KMS-11 (cell line): Measurements from ENCODE around the gene KIAA2012.

Source experiments
- H2AFZ ChIP-seq: fragments of 200-600 bp; sonication (generic); 2 replicates; pipeline ENCODE4 v1.6.1; 2016; ENCODE audit warnings: antibody characterized with exemption, mixed run types, low read depth
- H3K27ac ChIP-seq: fragments of 200-600 bp; sonication (generic); 2 replicates; pipeline ENCODE4 v1.6.1; 2016; ENCODE audit warnings: mild to moderate bottlenecking, mixed run types
- H3K27me3 ChIP-seq: fragments of 200-600 bp; sonication (generic); 2 replicates; pipeline ENCODE4 v1.6.1; 2017; ENCODE audit warnings: mild to moderate bottlenecking, low read depth, mixed run types, moderate library complexity; ENCODE audit not compliant: insufficient read depth
- H3K36me3 ChIP-seq: fragments of 200-600 bp; sonication (generic); 2 replicates; pipeline ENCODE4 v1.6.1; 2017; ENCODE audit warnings: mild to moderate bottlenecking, mixed run types; ENCODE audit not compliant: insufficient read depth
- H3K4me1 ChIP-seq: fragments of 200-600 bp; sonication (generic); 2 replicates; pipeline ENCODE4 v1.6.1; 2016; ENCODE audit warnings: mild to moderate bottlenecking, low read depth, mixed run types; ENCODE audit not compliant: poor library complexity, severe bottlenecking
- H3K4me2 ChIP-seq: fragments of 200-600 bp; sonication (generic); 2 replicates; pipeline ENCODE4 v1.7.0; 2016; ENCODE audit warnings: mild to moderate bottlenecking, mixed run types
- H3K4me3 ChIP-seq: fragments of 200-600 bp; sonication (generic); IDR thresholded peaks from 2 replicates; pipeline ENCODE4 v1.6.1; 2017; ENCODE audit warnings: low read depth, low read length, mixed read lengths; ENCODE audit not compliant: insufficient read depth
- H3K79me2 ChIP-seq: fragments of 200-600 bp; sonication (generic); 2 replicates; pipeline ENCODE4 v1.6.1; 2016; ENCODE audit warnings: low read depth, mixed run types; ENCODE audit not compliant: insufficient read depth
- H3K9ac ChIP-seq: fragments of 200-600 bp; sonication (generic); 2 replicates; pipeline ENCODE4 v1.6.1; 2016; ENCODE audit warnings: mild to moderate bottlenecking, mixed run types
- H4K20me1 ChIP-seq: fragments of 200-600 bp; sonication (generic); 2 replicates; pipeline ENCODE4 v1.6.1; 2016; ENCODE audit warnings: mild to moderate bottlenecking, mixed run types; ENCODE audit not compliant: insufficient read depth
- TF ChIP-seq, protein P1 (sequence below): fragments of 200-600 bp; sonication (generic); conservative IDR thresholded peaks from 2 replicates; pipeline ENCODE4 v1.6.1; 2017; ENCODE audit warnings: low read depth, mild to moderate bottlenecking, antibody characterized with exemption, low read length, moderate library complexity, mixed read lengths

KIAA2012 gene

DNA sequence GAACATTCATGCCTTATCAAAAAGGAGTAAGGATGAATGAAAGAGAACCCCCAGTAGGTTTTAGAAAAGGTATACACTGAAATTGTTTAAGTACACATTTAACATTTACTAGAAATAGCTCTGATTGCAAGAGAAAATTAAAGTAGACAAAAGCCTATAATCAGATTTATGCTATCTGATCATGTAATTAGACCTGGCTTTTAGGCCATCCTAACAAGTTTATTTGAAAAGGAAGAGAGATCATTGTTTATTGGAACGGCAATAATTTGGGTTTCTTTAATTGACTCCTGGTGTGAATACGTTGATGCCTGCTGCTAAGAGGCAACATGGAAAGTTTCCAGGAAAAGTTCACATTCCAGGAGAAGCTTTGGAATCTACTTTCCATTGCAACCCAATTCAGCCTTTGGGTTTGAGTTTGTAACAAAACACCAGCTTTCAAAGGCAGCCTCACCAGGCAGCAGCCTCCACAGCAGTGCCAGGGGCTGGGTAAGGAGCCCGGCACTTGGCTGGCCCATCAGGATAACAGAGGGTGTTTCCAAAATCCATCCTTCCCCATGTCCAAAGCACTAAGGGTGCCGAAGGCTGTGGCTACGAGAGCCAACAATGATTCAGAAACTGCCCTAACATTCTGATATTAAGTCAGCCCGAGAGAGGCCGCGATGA lies 21.4 kb upstream of the KIAA2012 start:
- H3K9ac ChIP-seq = no peak overlapping the region
- no peaks in the 10 kb centered on the region for H3K79me2 ChIP-seq
- H3K36me3 ChIP-seq = no peaks in the 10 kb centered on the region
- H3K4me3 ChIP-seq = no peak overlapping the region
- TF ChIP-seq, protein P1, sequence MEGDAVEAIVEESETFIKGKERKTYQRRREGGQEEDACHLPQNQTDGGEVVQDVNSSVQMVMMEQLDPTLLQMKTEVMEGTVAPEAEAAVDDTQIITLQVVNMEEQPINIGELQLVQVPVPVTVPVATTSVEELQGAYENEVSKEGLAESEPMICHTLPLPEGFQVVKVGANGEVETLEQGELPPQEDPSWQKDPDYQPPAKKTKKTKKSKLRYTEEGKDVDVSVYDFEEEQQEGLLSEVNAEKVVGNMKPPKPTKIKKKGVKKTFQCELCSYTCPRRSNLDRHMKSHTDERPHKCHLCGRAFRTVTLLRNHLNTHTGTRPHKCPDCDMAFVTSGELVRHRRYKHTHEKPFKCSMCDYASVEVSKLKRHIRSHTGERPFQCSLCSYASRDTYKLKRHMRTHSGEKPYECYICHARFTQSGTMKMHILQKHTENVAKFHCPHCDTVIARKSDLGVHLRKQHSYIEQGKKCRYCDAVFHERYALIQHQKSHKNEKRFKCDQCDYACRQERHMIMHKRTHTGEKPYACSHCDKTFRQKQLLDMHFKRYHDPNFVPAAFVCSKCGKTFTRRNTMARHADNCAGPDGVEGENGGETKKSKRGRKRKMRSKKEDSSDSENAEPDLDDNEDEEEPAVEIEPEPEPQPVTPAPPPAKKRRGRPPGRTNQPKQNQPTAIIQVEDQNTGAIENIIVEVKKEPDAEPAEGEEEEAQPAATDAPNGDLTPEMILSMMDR = no peak
- no peak overlapping the region for H3K4me2 ChIP-seq
- H3K27ac ChIP-seq = no peak overlapping the region
- no peaks in the 10 kb centered on the region for H3K27me3 ChIP-seq
- no peak overlapping the region for H2AFZ ChIP-seq
- no peaks in the 10 kb centered on the region for H3K4me1 ChIP-seq
- no peaks in the 10 kb centered on the region for H4K20me1 ChIP-seq

DNA sequence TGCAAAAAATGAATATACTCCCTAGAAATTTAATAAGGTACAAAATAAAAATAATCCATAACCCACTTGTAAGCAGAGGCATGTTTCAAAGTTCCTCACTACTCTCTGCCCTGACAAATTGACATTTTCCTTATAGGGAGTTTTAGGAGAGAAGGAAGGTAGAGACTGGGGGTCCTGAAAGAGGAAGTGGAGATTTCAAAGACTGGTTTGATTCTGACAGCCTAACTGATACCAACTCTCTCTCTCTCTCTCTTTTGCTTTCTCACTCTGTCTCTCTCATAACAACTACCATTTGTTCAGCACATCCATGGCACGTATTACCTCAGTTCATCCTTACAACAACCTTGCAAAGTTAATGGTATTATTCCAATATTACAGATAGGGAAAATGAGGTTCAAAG lies 20.8 kb upstream of the KIAA2012 start:
- no peak overlapping the region for H2AFZ ChIP-seq
- no peaks in the 10 kb centered on the region for H3K36me3 ChIP-seq
- H3K4me2 ChIP-seq = no peak overlapping the region
- H3K27me3 ChIP-seq = no peaks in the 10 kb centered on the region
- no peaks in the 10 kb centered on the region for H3K4me1 ChIP-seq
- no peaks in the 10 kb centered on the region for H4K20me1 ChIP-seq
- H3K27ac ChIP-seq = no peak overlapping the region
- TF ChIP-seq, protein P1 = no peak
- no peaks in the 10 kb centered on the region for H3K79me2 ChIP-seq
- H3K9ac ChIP-seq = no peak overlapping the region
- no peak overlapping the region for H3K4me3 ChIP-seq

DNA sequence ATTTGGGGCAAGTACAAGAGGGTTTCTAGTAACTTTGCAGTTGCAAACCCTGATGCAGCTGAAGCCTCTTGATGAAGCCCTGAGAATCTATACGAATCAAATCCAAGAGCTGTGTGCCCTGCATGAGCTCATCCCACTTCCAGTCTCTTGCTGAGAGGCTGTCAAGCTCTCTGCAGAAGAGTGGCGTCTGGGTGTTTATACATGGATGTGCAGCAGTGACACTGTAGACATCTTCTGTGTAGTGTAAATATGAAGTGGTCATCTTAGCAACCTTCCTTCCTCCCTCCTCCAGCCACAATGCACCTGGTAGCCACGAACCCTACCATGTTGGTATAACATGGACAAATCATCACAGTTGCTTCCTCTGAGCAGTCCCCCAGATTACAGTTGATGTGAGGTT lies 18.4 kb upstream of the KIAA2012 start:
- H3K4me3 ChIP-seq = no peak overlapping the region
- no peak overlapping the region for H3K9ac ChIP-seq
- no peak overlapping the region for H3K4me2 ChIP-seq
- H3K36me3 ChIP-seq = no peaks in the 10 kb centered on the region
- H3K4me1 ChIP-seq = no peaks in the 10 kb centered on the region
- H3K27ac ChIP-seq = no peak overlapping the region
- TF ChIP-seq, protein P1 = no peak
- no peaks in the 10 kb centered on the region for H4K20me1 ChIP-seq
- H2AFZ ChIP-seq = no peak overlapping the region
- no peaks in the 10 kb centered on the region for H3K27me3 ChIP-seq
- no peaks in the 10 kb centered on the region for H3K79me2 ChIP-seq

DNA sequence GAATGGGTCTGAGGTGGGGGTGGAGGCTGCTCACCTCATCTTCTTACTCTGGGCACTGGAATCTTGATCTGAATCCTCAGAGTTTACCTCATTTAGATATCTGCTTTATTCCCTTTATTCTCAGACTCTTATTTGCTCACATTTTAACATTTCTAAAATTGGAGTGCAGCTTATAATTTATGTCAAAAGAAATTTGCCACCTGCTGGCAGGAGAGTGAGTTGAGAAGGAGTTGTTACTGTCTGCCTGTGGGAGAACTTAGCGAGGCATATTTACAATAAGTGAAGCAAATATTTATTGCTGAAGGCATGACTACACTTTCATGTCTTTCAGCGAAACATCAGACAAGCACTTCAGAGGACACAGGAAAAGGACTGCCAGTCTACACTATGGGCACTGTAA lies 16.4 kb upstream of the KIAA2012 start:
- Histone ChIP-seq H3K4me3 (no peak overlapping the region), H2AFZ (no peak overlapping the region), H3K4me2 (no peak overlapping the region), H4K20me1 (no peaks in the 10 kb centered on the region), H3K27ac (no peak overlapping the region), H3K27me3 (no peaks in the 10 kb centered on the region), H3K36me3 (no peaks in the 10 kb centered on the region), H3K9ac (no peak overlapping the region), H3K79me2 (no peaks in the 10 kb centered on the region), H3K4me1 (no peaks in the 10 kb centered on the region)
- TF ChIP-seq, protein P1 = peak; percentile 33; the same call in 1 of the 2 replicates
